Uterine smooth muscle cell (primary cell): ENCODE measurements around the gene GPR180. TPM values are rescaled to one million over a fixed set of nuclear protein-coding genes. Genes with fewer than 3 reads are reported as not detected.

Source experiments
- total RNA-seq: library from RNA; depleted of rRNA; stranded (reverse); fragments of >200 nt; gene quantifications from 2 replicates; pipeline ENCODE4 v1.2.3, GENCODE V29; 2014

GPR180 gene
- 15.1 and 19.1 TPM in 2 replicates for total RNA-seq

GRCh38 chr13:94601446-94602431 is at the start of gene GPR180:
GPR180 (plus strand) TSS chr13:94601857; CDS start chr13:94601928, 71 bp downstream.

DNA sequence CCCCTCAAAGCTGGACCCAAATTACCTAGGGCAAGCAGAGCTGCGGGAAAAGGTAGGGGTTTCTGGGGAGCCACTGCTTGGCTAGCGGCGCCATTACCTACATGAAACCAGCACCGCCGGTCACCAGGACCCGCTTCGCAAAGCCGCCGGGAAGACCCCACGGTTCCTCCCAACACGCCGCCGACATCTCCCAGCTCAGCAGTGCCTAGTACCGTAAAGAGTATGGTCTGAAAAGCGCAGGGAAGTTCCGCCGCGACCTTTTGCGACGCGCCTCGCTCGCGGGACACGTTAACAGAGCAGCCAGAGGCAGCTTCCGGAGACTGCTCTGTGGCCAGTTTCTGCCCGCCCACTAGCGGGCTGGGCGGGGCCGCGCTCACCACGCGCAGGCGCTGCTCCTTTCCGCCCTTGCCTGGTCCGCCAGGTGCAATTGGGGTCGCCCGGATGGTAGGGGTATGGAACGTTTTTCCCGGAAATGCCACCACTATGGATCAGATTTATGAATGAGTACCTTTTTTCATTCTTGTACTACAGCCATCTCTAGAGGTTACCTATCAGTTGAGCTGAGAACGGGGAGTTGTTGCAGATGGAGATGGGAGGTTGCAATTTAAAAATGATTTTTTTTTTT is 5.6 kb upstream of the GPR180 start, which contains the start of gene TGDS:
TSS of gene TGDS (minus strand) at position 203 of the 625 bp plus-strand sequence. CDS start at position 187, 16 bp downstream.

Other genes starting within 250 kb of the GPR180 start
- gene DCT, start 122.2 kb upstream of the GPR180 start, total RNA-seq = under 0.01 and 0.12 TPM in 2 replicates
- gene TGDS, start 5.7 kb upstream of the GPR180 start, total RNA-seq = 19.0 and 22.0 TPM in 2 replicates
- gene SOX21, start 110.7 kb downstream of the GPR180 start, total RNA-seq = not detected in 2 replicates